Neural cell (in vitro differentiated cells): ENCODE results near the gene NLN. TPM values are rescaled to one million over a fixed set of nuclear protein-coding genes. Genes with fewer than 3 reads are reported as not detected.

ENCODE experiments used
- H2AFZ ChIP-seq: fragments of 200-600, 300-800 bp; sonication (generic), shearing (Covaris generic); 2 replicates; pipeline ENCODE4 v1.6.0; 2014; ENCODE audit warnings: low read depth, mild to moderate bottlenecking, antibody characterized with exemption, low read length, moderate library complexity
- H3F3A ChIP-seq: fragments of 200-600 bp; shearing (Covaris generic); 2 replicates; pipeline ENCODE4 v1.6.1; 2016; ENCODE audit warnings: mild to moderate bottlenecking, moderate library complexity, mixed read lengths, antibody characterized with exemption, low read length; ENCODE audit not compliant: insufficient read depth, poor library complexity, severe bottlenecking
- H3K27ac ChIP-seq: fragments of 200-600, 300-800 bp; sonication (generic), shearing (Covaris generic); 2 replicates; pipeline ENCODE4 v1.5.1; 2014; ENCODE audit warnings: mild to moderate bottlenecking, low read length, moderate library complexity
- H3K27me3 ChIP-seq: fragments of 300-800, 200-600 bp; sonication (generic), shearing (Covaris generic); 2 replicates; pipeline ENCODE4 v1.6.0; 2014; ENCODE audit warnings: mild to moderate bottlenecking, low read depth, low read length, moderate library complexity; ENCODE audit not compliant: insufficient read depth
- H3K36me3 ChIP-seq: fragments of 300-800, 200-600 bp; sonication (generic), shearing (Covaris generic); 2 replicates; pipeline ENCODE4 v1.5.1; 2014; ENCODE audit warnings: mild to moderate bottlenecking, antibody characterized with exemption, low read length, moderate library complexity; ENCODE audit not compliant: insufficient read depth
- H3K4me2 ChIP-seq: fragments of 300-800, 200-600 bp; sonication (generic), shearing (Covaris generic); 2 replicates; pipeline ENCODE4 v1.6.0; 2014; ENCODE audit warnings: mild to moderate bottlenecking, low read length
- H3K4me3 ChIP-seq: fragments of 300-800, 200-600 bp; sonication (generic), shearing (Covaris generic); 2 replicates; pipeline ENCODE4 v1.5.1; 2014; ENCODE audit warnings: mild to moderate bottlenecking, low read length, moderate library complexity
- H3K79me2 ChIP-seq: fragments of 200-600 bp; shearing (Covaris generic); replicated peaks from 2 replicates; pipeline ENCODE4 v1.6.0; 2014; ENCODE audit warnings: mild to moderate bottlenecking, low read length, moderate library complexity; ENCODE audit not compliant: insufficient read depth
- H3K9ac ChIP-seq: fragments of 300-800, 200-600 bp; sonication (generic), shearing (Covaris generic); 2 replicates; pipeline ENCODE4 v1.6.1; 2016; ENCODE audit warnings: mild to moderate bottlenecking, low read length, mixed read lengths
- H3K9me2 ChIP-seq: fragments of 200-600 bp; shearing (Covaris generic); 2 replicates; pipeline ENCODE4 v1.6.1; 2016; ENCODE audit warnings: mild to moderate bottlenecking, low read length, mixed read lengths; ENCODE audit not compliant: insufficient read depth
- H3K9me3 ChIP-seq: fragments of 200-600, 300-800 bp; sonication (generic), shearing (Covaris generic); 2 replicates; pipeline ENCODE4 v1.6.1; 2016; ENCODE audit warnings: mild to moderate bottlenecking, mixed run types, low read length, moderate library complexity, mixed read lengths
- H4K20me1 ChIP-seq: fragments of 200-600 bp; shearing (Covaris generic); 2 replicates; pipeline ENCODE4 v1.6.1; 2016; ENCODE audit warnings: mild to moderate bottlenecking, mixed run types; ENCODE audit not compliant: insufficient read depth
- EP300 ChIP-seq: fragments of 450-650 bp; conservative IDR thresholded peaks from 2 replicates; pipeline ENCODE4 v1.6.1; 2014; ENCODE audit warnings: antibody characterized with exemption, mild to moderate bottlenecking, moderate library complexity; ENCODE audit not compliant: poor library complexity, severe bottlenecking
- EZH2 ChIP-seq: fragments of 200-600, 300-800 bp; shearing (Covaris generic), sonication (generic); IDR thresholded peaks from 2 replicates; pipeline ENCODE4 v1.6.1; 2014; ENCODE audit warnings: antibody characterized with exemption, low read length, borderline replicate concordance, mild to moderate bottlenecking; ENCODE audit not compliant: insufficient read depth, poor library complexity, severe bottlenecking
- MXI1 ChIP-seq: fragments of 450-650 bp; conservative IDR thresholded peaks from 2 replicates; pipeline ENCODE4 v1.6.1; 2014; ENCODE audit warnings: antibody characterized with exemption, mild to moderate bottlenecking; ENCODE audit not compliant: poor library complexity, severe bottlenecking
- POLR2AphosphoS5 ChIP-seq: IDR thresholded peaks from 2 replicates; pipeline ENCODE4 v1.6.1; 2012
- RAD21 ChIP-seq: fragments of 450-650 bp; conservative IDR thresholded peaks from 2 replicates; pipeline ENCODE4 v1.6.1; 2014; ENCODE audit warnings: antibody characterized with exemption, mild to moderate bottlenecking, moderate library complexity
- SMC3 ChIP-seq: fragments of 450-650 bp; conservative IDR thresholded peaks from 2 replicates; pipeline ENCODE4 v1.6.1; 2014; ENCODE audit warnings: antibody characterized with exemption, mild to moderate bottlenecking, moderate library complexity; ENCODE audit not compliant: poor library complexity
- TAF1 ChIP-seq: IDR thresholded peaks from 2 replicates; pipeline ENCODE4 v1.6.1; 2012; ENCODE audit warnings: low read depth
- polyA plus RNA-seq: library from polyadenylated mRNA; depleted of rRNA; stranded (reverse); fragments of >200 nt; gene quantifications from 2 replicates; pipeline ENCODE4 v1.2.3, GENCODE V29; 2014
- TF ChIP-seq, protein P1 (sequence below): IDR thresholded peaks from 2 replicates; pipeline ENCODE4 v1.6.1; 2012; ENCODE audit warnings: borderline replicate concordance
- TF ChIP-seq, protein P2 (sequence below): fragments of 450-650 bp; IDR thresholded peaks from 2 replicates; pipeline ENCODE4 v1.5.1; 2014; ENCODE audit warnings: antibody characterized with exemption, mild to moderate bottlenecking, moderate library complexity; ENCODE audit not compliant: poor library complexity, severe bottlenecking

Gene NLN
- polyA plus RNA-seq, 1 donor from 2014 or later: 18.7 TPM

GRCh38 chr5:65818592-65818991 is 96.6 kb downstream of the NLN start:
- H2AFZ ChIP-seq: no peak overlapping the region
- no peak overlapping the region for H3K9ac ChIP-seq
- H3K9me3 ChIP-seq: no peaks in the 10 kb centered on the region
- H3K27ac ChIP-seq: no peak overlapping the region
- no peaks in the 10 kb centered on the region for H3K27me3 ChIP-seq
- TF ChIP-seq, protein P1, sequence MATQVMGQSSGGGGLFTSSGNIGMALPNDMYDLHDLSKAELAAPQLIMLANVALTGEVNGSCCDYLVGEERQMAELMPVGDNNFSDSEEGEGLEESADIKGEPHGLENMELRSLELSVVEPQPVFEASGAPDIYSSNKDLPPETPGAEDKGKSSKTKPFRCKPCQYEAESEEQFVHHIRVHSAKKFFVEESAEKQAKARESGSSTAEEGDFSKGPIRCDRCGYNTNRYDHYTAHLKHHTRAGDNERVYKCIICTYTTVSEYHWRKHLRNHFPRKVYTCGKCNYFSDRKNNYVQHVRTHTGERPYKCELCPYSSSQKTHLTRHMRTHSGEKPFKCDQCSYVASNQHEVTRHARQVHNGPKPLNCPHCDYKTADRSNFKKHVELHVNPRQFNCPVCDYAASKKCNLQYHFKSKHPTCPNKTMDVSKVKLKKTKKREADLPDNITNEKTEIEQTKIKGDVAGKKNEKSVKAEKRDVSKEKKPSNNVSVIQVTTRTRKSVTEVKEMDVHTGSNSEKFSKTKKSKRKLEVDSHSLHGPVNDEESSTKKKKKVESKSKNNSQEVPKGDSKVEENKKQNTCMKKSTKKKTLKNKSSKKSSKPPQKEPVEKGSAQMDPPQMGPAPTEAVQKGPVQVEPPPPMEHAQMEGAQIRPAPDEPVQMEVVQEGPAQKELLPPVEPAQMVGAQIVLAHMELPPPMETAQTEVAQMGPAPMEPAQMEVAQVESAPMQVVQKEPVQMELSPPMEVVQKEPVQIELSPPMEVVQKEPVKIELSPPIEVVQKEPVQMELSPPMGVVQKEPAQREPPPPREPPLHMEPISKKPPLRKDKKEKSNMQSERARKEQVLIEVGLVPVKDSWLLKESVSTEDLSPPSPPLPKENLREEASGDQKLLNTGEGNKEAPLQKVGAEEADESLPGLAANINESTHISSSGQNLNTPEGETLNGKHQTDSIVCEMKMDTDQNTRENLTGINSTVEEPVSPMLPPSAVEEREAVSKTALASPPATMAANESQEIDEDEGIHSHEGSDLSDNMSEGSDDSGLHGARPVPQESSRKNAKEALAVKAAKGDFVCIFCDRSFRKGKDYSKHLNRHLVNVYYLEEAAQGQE: no peak
- TF ChIP-seq EP300 (no peak), SMC3 (no peak), MXI1 (no peak)
- no peak overlapping the region for H3K4me3 ChIP-seq
- no peaks in the 10 kb centered on the region for H3K9me2 ChIP-seq
- no peaks in the 10 kb centered on the region for H3F3A ChIP-seq
- H4K20me1 ChIP-seq: no peaks in the 10 kb centered on the region
- no peaks in the 10 kb centered on the region for H3K79me2 ChIP-seq
- no peaks in the 10 kb centered on the region for H3K36me3 ChIP-seq
- H3K4me2 ChIP-seq: no peak overlapping the region

DNA sequence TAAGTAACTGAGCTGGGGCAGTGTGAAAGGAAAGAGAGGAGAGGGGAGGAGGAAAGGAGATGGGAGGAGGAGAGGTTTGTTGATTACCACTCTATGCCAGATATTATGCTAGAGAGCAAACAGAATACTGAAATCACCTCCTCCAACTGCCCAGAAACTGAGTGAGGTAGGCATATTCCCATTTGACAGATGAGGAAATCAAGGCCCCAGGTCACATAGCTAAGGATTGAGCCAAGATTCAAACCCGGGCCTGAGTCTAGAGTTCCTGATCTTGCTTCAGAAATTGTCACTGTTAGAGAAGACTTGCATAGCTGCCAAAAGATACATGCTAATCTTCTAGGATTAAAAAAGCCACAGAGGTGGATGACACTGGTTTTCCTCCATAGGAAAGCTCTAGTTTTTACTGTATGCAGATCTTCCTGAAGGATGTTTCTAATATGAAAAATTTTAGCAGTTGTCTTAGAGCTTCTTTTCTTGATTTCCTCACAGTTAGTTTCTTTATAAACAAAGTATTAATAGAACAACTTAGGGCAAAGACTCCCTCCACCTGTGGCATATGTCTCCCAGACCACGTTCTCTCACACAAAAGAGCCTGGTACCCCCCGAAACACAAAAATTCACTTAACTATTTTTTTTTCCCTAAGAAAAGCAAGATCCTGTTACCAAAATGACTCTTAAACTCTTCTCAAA is 97.4 kb downstream of the NLN start:
- Histone ChIP-seq H3K9me2 (no peaks in the 10 kb centered on the region), H3K27me3 (no peaks in the 10 kb centered on the region), H3K9me3 (no peaks in the 10 kb centered on the region), H3K9ac (no peak overlapping the region), H3K4me3 (no peak overlapping the region), H2AFZ (no peak overlapping the region), H3K27ac (no peak overlapping the region), H3K79me2 (no peaks in the 10 kb centered on the region), H4K20me1 (no peaks in the 10 kb centered on the region), H3K36me3 (no peaks in the 10 kb centered on the region), H3F3A (no peaks in the 10 kb centered on the region), H3K4me2 (no peak overlapping the region)
- no peak for TF ChIP-seq EP300
- TF ChIP-seq, protein P2, sequence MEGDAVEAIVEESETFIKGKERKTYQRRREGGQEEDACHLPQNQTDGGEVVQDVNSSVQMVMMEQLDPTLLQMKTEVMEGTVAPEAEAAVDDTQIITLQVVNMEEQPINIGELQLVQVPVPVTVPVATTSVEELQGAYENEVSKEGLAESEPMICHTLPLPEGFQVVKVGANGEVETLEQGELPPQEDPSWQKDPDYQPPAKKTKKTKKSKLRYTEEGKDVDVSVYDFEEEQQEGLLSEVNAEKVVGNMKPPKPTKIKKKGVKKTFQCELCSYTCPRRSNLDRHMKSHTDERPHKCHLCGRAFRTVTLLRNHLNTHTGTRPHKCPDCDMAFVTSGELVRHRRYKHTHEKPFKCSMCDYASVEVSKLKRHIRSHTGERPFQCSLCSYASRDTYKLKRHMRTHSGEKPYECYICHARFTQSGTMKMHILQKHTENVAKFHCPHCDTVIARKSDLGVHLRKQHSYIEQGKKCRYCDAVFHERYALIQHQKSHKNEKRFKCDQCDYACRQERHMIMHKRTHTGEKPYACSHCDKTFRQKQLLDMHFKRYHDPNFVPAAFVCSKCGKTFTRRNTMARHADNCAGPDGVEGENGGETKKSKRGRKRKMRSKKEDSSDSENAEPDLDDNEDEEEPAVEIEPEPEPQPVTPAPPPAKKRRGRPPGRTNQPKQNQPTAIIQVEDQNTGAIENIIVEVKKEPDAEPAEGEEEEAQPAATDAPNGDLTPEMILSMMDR: no peak
- TF ChIP-seq RAD21: no peak
- no peak for TF ChIP-seq SMC3
- TF ChIP-seq, protein P1: no peak
- TF ChIP-seq TAF1: no peak
- no peak for TF ChIP-seq MXI1
- TF ChIP-seq EZH2: no peak
- no peak for TF ChIP-seq POLR2AphosphoS5
